Heart left ventricle (tissue), 16 donors: Measurements from ENCODE around the gene CAST. TPM values are rescaled to one million over a fixed set of nuclear protein-coding genes. Genes with fewer than 3 reads are reported as not detected.

ENCODE experiments used
- ATAC-seq, 4 donors: fragments of 200-7000 bp; cut with Tn5 transposase; one replicate each; pipeline ENCODE4 v1.9.1; 2020 to 2022; ENCODE audit warnings: moderate library complexity in 4 of 4, mild to moderate bottlenecking in 3 of 4, moderate number of reproducible peaks in 1 of 4
- DNase-seq, 5 donors: peaks; one replicate each; pipeline ENCODE4 v3.0.0-alpha.2; 2020
- H3K27ac ChIP-seq, 12 donors: fragments of 200-600 bp; sonication (generic) in 4 of 12; one replicate each; pipeline versions ENCODE4 v1.5.0 to v1.8.0; 2016 to 2022; ENCODE audit warnings: mild to moderate bottlenecking in 2 of 12
- H3K27me3 ChIP-seq, 9 donors: fragments of 200-600 bp; sonication (generic) in 2 of 9; one replicate each; pipeline versions ENCODE4 v1.5.1 to v1.8.0; 2016 to 2022; ENCODE audit warnings: mild to moderate bottlenecking in 3 of 9
- H3K36me3 ChIP-seq, 9 donors: fragments of 200-600 bp; sonication (generic) in 2 of 9; one replicate each; pipeline versions ENCODE4 v1.5.0 to v1.8.0; 2018 to 2022; ENCODE audit warnings: mild to moderate bottlenecking in 2 of 9
- H3K4me1 ChIP-seq, 12 donors: fragments of 200-600 bp; sonication (generic) in 4 of 12; one replicate each; pipeline versions ENCODE4 v1.5.0 to v1.8.0; 2016 to 2022; ENCODE audit warnings: mild to moderate bottlenecking in 3 of 12
- H3K4me3 ChIP-seq, 12 donors: fragments of 200-600 bp; sonication (generic) in 4 of 12; one replicate each; pipeline versions ENCODE4 v1.5.0 to v1.8.0; 2017 to 2022; ENCODE audit warnings: mild to moderate bottlenecking in 9 of 12, moderate library complexity in 4 of 12
- H3K9me3 ChIP-seq, 12 donors: fragments of 200-600 bp; sonication (generic) in 4 of 12; one replicate each; pipeline versions ENCODE4 v1.5.0 to v1.8.0; 2016 to 2022; ENCODE audit warnings: mild to moderate bottlenecking in 1 of 12
- POLR2A ChIP-seq, 2 donors: fragments of 450-650 bp; IDR thresholded peaks; one replicate each; pipeline ENCODE4 v1.6.1; 2017; ENCODE audit warnings: antibody characterized with exemption in 2 of 2, mild to moderate bottlenecking in 2 of 2, moderate library complexity in 2 of 2
- WGBS, 4 donors: extraction: QIAGEN DNeasy Blood & Tissue Kit in 2 of 4; methylation state at CpG; one replicate each; pipeline versions ENCODE4 v1.1.5 to v1.1.7; 2013 to 2018; 5-methylcytosine and 5-hydroxymethylcytosine counted together
- intact Hi-C, 10 donors: fragments of 100-400 bp; cut with DNase I; formaldehyde crosslinking; loops; one replicate each; pipeline versions ENCODE4 v1.11.1 to v1.14.2; 2022
- polyA plus RNA-seq, 2 donors: library from polyadenylated mRNA; stranded (reverse); fragments of 200-250 nt; gene quantifications; one replicate each; pipeline ENCODE4 v1.2.3, GENCODE V29; 2013
- total RNA-seq, 9 donors: library from RNA; depleted of rRNA in 2 of 9; stranded (reverse); fragments of >200 nt in 2 of 9; fragmentation: NEBNext Ultra II Directional in 3 of 9; extraction: Animal tissue kit (Norgen Biotek cat#: 25700) in 3 of 9; gene quantifications; one replicate each; pipeline versions ENCODE4 v1.1.0 to v1.2.4, GENCODE V29; 2016 to 2023
- TF ChIP-seq, protein P1 (sequence below), 12 donors: fragments of 200-600 bp; sonication (generic) in 4 of 12; IDR thresholded peaks; one replicate each; pipeline versions ENCODE4 v1.5.0 to v1.8.0; 2018 to 2022; ENCODE audit warnings: antibody characterized with exemption in 12 of 12, mild to moderate bottlenecking in 5 of 12
- donor health status: ischemic (EF 13 %, LVEDD 7.1; RV severe dilation, severe dysfunction).
- donor health status: healthy with polysubstance abuse.
- donor health status: DM: no; HTN: yes; CAD: no.
- donor health status: DM: no; HTN: no; CAD: no.
- donor health status: ischemic (EF 25% LVEDD 6.9; RV normal size, moderate dysfunction).
- donor health status: ischemic (EF 25% LVEDD 5.7; RV mildly dilated, moderate dysfunction).
- donor health status: healthy.
- donor health status: DM: yes; HTN: yes; CAD: no.
- donor health status: ischemic (EF 35%, LVEDD 5.7; RV mildly dilated, moderate dysfunction).
- donor health status: nonischemic (EF 11% LVEDD 7.7; RV severe dilation, severe dysfunction).
- donor health status: DM: yes; HTN: yes; CAD: no.
- donor health status: PGD.
- donor health status: ischemic (EF 29% LVEDD 5.4; RV normal size, mild dysfunction).
- donor health status: nonischemic (EF 23%, LVEDD 6.1; RV moderate dilation, normal function).

CAST gene
- total and polyA plus RNA-seq, 11 donors: 179 to 748 (median 536) TPM

DNA sequence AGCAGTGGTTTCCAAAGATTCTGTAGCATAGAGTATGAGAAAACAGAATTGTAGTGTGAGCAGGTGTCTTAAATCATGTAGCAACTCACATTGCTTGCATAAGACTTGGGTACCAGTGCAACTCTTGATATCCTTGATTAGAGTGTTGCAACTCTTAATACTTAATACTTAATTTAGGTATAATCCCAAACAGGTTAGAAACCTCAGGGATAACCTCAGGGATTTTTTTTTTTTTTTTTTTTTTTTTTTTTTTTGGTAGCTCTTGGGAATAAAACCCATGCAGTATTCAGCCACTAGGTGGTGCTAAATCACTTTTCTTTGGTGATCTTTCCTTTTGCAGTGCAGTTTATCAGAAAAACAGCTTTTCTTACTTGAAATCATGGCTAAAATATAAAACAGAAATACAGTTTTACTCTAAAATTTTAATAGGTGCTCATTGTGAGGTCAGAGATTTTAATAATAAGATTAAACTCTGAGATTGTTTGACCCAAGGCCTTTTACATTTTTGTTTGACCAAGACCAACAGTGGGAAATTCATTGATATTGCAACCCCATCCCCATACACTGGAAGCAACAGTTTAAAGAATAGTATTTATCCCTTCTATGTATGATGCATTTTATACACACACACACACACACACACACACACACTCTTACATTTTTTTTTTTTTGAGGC lies 90.3 kb downstream of the CAST start:
- peaks cover 0 to 98% (median 92%) of the 10 kb centered on the region in 9 donors for H3K36me3 ChIP-seq
- no peak for ATAC-seq
- no peak overlapping the region for H3K4me3 ChIP-seq
- TF ChIP-seq, protein P1, sequence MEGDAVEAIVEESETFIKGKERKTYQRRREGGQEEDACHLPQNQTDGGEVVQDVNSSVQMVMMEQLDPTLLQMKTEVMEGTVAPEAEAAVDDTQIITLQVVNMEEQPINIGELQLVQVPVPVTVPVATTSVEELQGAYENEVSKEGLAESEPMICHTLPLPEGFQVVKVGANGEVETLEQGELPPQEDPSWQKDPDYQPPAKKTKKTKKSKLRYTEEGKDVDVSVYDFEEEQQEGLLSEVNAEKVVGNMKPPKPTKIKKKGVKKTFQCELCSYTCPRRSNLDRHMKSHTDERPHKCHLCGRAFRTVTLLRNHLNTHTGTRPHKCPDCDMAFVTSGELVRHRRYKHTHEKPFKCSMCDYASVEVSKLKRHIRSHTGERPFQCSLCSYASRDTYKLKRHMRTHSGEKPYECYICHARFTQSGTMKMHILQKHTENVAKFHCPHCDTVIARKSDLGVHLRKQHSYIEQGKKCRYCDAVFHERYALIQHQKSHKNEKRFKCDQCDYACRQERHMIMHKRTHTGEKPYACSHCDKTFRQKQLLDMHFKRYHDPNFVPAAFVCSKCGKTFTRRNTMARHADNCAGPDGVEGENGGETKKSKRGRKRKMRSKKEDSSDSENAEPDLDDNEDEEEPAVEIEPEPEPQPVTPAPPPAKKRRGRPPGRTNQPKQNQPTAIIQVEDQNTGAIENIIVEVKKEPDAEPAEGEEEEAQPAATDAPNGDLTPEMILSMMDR (IDR thresholded peaks at IDR 0.05): peak; percentile 65 to 84 (median 74)
- TF ChIP-seq POLR2A (IDR thresholded peaks at IDR 0.05): no peak
- intact Hi-C loops: loop anchor here in 9 of 10 donors (1.0 to 10.0 kb wide), 12 partner anchors 122 to 410 kb away; partner anchors contain the start of genes ERAP2 (in 1 of the 9) and LNPEP (in 1 of the 9)
- H3K27ac ChIP-seq: peak overlapping the region in 10 of 12 donors; percentile 4 to 62 (median 36)
- no peaks in the 10 kb centered on the region for H3K9me3 ChIP-seq
- peak in 1 of 5 donors; percentile 38 for DNase-seq
- H3K4me1 ChIP-seq: peaks cover 0 to 28% (median 11%) of the 10 kb centered on the region in 12 donors
- no peaks in the 10 kb centered on the region for H3K27me3 ChIP-seq

DNA sequence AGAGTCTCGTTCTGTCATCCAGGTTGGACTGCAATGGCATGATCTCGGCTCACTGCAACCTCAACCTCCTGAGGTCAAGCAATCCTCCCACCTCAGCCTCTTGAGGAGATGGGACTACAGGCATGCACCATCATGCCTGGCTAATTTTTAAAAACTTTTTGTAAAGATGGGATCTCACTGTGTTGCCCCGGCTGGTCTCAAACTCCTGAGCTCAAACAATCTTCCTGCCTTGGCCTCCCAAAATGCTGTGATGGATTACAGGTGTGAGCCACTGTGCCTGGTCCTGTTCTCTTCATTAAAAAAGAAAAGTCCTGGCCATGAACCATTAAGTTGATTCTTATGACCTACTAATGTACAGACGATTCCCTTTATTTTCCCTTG lies 90.8 kb downstream of the CAST start:
- no peak for ATAC-seq
- intact Hi-C loops: loop anchor here in 9 of 10 donors (2.0 to 10.0 kb wide), 11 partner anchors 122 to 410 kb away; partner anchors contain the start of genes ERAP2 (in 1 of the 9) and LNPEP (in 1 of the 9)
- H3K27ac ChIP-seq: no peak overlapping the region
- no peaks in the 10 kb centered on the region for H3K27me3 ChIP-seq
- 86 to 97% (median 92%) methylated on average over 4 of the region's 4 CpGs for WGBS, 4 donors
- no peak overlapping the region for H3K4me3 ChIP-seq
- no peak for DNase-seq
- H3K9me3 ChIP-seq: no peaks in the 10 kb centered on the region
- TF ChIP-seq POLR2A (IDR thresholded peaks at IDR 0.05): no peak
- TF ChIP-seq, protein P1 (IDR thresholded peaks at IDR 0.05): no peak
- peaks cover 0 to 98% (median 92%) of the 10 kb centered on the region in 9 donors for H3K36me3 ChIP-seq
- peaks cover 0 to 23% (median 10%) of the 10 kb centered on the region in 12 donors for H3K4me1 ChIP-seq

DNA sequence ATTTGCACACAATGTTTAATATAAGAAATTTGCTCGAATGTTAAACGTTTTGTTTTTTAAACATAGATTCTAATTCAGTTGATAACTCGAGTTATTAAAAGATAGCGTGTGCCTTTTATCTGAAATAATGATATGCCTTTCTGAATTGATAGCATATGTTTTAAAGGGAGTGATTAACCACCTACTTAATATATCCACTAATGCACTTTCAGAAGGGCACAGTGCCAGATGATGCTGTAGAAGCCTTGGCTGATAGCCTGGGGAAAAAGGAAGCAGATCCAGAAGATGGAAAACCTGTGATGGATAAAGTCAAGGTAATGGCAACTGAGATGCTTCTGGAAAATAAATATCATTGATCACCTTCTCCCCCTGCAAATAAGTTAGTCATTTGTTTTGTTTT lies 91.7 kb downstream of the CAST start:
- ATAC-seq: no peak
- Histone ChIP-seq H3K4me3 (no peak overlapping the region), H3K9me3 (no peaks in the 10 kb centered on the region), H3K27me3 (no peaks in the 10 kb centered on the region), H3K4me1 (peaks cover 0 to 20% (median 7%) of the 10 kb centered on the region in 12 donors), H3K27ac (no peak overlapping the region), H3K36me3 (peaks cover 0 to 98% (median 92%) of the 10 kb centered on the region in 9 donors)
- TF ChIP-seq, protein P1 (IDR thresholded peaks at IDR 0.05): no peak
- no peak for TF ChIP-seq POLR2A (IDR thresholded peaks at IDR 0.05)
- 34 to 59% (median 37%) methylated on average over 4 of the region's 4 CpGs for WGBS, 4 donors
- no peak for DNase-seq
- intact Hi-C loops: loop anchor here in 9 of 10 donors (2.0 to 10.0 kb wide), 11 partner anchors 121 to 409 kb away; partner anchors contain the start of genes ERAP2 (in 1 of the 9) and LNPEP (in 1 of the 9)

DNA sequence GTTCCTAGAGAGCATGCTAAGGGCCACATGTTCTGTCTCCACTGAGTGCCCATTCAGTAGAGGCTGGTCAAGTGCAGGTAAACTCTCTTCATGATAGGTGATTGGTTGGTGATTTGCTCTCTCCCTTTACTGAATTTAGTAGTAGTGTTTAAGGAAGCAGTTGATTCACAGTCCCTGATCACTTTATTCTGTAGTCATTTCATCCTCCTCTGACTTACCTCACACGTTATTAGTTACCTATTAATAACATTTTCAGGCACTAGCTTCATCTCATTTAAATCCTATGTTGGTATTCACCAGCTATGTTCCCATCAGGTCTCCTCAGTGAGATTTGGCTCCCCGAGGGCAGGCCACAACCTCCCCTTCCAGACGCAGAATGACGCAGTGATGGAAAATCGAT lies 93.7 kb downstream of the CAST start:
- Histone ChIP-seq H3K9me3 (no peaks in the 10 kb centered on the region), H3K4me1 (peaks cover 0 to 20% (median 7%) of the 10 kb centered on the region in 12 donors), H3K4me3 (no peak overlapping the region), H3K27me3 (no peaks in the 10 kb centered on the region), H3K36me3 (peaks cover 0 to 98% (median 90%) of the 10 kb centered on the region in 9 donors), H3K27ac (peak overlapping the region in 1 of 12 donors; percentile 25)
- ATAC-seq (no peak), DNase-seq (no peak)
- 76 to 94% (median 94%) methylated on average over 5 of the region's 5 CpGs for WGBS, 4 donors
- TF ChIP-seq, protein P1 (IDR thresholded peaks at IDR 0.05): no peak
- TF ChIP-seq POLR2A (IDR thresholded peaks at IDR 0.05): no peak
- intact Hi-C loops: loop anchor here in 9 of 10 donors (5.0 to 10.0 kb wide), 10 partner anchors 119 to 406 kb away; partner anchors contain the start of genes ERAP2 (in 1 of the 9) and LNPEP (in 1 of the 9)
